ENCODE data around the gene OR9K2.
A peak's percentile ranks its signal among the peaks of the same experiment; 100 is the strongest.

The OR9K2 gene, protein sequence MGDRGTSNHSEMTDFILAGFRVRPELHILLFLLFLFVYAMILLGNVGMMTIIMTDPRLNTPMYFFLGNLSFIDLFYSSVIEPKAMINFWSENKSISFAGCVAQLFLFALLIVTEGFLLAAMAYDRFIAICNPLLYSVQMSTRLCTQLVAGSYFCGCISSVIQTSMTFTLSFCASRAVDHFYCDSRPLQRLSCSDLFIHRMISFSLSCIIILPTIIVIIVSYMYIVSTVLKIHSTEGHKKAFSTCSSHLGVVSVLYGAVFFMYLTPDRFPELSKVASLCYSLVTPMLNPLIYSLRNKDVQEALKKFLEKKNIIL

DNA sequence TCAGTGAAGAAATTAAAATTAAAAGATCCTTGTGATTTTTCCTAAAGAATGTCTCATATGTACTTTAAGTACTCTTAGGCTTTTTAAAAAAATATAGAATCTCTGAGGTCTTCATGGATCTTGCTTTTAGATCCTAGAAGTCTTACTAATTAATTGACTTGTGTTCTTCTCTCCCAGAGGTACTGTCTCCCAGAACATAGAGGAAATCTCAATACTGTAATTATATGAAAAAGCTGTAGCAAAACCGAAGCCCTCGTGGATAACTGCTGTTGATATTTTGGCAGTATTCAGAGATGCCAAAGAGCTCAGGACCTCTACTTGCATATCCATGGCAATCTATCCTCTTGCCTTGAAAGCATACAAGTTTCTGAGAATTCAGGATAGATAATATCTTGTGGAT, at the start of gene OR9K2:
OR9K2 (plus strand) TSS at position 301 of the 400 bp plus-strand sequence. CDS start 3,429 bp downstream, outside the sequence.
- no peak for DNase-seq (ENCODE audit: low read depth)
- no peak within 1 kb of the TSS for H3K4me3 ChIP-seq (ENCODE audit: low read depth, low read length)
- TF ChIP-seq, protein P1, sequence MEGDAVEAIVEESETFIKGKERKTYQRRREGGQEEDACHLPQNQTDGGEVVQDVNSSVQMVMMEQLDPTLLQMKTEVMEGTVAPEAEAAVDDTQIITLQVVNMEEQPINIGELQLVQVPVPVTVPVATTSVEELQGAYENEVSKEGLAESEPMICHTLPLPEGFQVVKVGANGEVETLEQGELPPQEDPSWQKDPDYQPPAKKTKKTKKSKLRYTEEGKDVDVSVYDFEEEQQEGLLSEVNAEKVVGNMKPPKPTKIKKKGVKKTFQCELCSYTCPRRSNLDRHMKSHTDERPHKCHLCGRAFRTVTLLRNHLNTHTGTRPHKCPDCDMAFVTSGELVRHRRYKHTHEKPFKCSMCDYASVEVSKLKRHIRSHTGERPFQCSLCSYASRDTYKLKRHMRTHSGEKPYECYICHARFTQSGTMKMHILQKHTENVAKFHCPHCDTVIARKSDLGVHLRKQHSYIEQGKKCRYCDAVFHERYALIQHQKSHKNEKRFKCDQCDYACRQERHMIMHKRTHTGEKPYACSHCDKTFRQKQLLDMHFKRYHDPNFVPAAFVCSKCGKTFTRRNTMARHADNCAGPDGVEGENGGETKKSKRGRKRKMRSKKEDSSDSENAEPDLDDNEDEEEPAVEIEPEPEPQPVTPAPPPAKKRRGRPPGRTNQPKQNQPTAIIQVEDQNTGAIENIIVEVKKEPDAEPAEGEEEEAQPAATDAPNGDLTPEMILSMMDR (IDR thresholded peaks at IDR 0.05; ENCODE audit: low read depth, low read length, missing control alignments), result no peak

- no peak overlapping the region for H3K4me3 ChIP-seq (ENCODE audit: low read depth, low read length)
- DNase-seq (ENCODE audit: low read depth), result no peak
- TF ChIP-seq, protein P1 (IDR thresholded peaks at IDR 0.05; ENCODE audit: low read depth, low read length, missing control alignments), result peak; percentile 3
These were observed 33.6 kb upstream of the OR9K2 start for GRCh38 chr12:55092579-55092978.

- H3K4me3 ChIP-seq (ENCODE audit: low read depth, low read length), result no peak overlapping the region
- DNase-seq (ENCODE audit: low read depth), result no peak
- TF ChIP-seq, protein P1 (IDR thresholded peaks at IDR 0.05; ENCODE audit: low read depth, low read length, missing control alignments), result no peak
These were observed 13.8 kb upstream of the OR9K2 start for GRCh38 chr12:55112378-55112875.

DNA sequence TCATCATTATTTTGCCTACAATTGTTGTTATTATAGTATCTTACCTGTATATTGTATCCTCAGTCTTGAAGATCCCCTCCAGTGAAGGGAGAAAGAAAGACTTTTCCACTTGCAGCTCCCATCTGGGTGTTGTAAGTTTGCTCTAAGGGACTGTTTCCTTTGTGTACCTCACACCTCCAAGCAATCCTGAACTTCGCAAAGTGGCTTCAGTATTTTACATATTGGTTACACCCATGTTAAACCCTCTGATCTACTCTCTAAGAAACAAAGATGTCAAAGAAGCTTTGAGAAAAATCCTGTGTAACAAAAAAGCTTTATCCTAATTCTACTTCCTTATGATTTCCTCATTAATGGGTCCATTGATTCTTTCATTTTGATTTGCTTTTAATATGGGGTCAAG, 10.1 kb upstream of the OR9K2 start:
- TF ChIP-seq, protein P1 (IDR thresholded peaks at IDR 0.05; ENCODE audit: low read depth, low read length, missing control alignments), result no peak
- no peak overlapping the region for H3K4me3 ChIP-seq (ENCODE audit: low read depth, low read length)
- no peak for DNase-seq (ENCODE audit: low read depth)

- DNase-seq (ENCODE audit: low read depth), result no peak
- TF ChIP-seq, protein P1 (IDR thresholded peaks at IDR 0.05; ENCODE audit: low read depth, low read length, missing control alignments), result peak; percentile 26
- no peak overlapping the region for H3K4me3 ChIP-seq (ENCODE audit: low read depth, low read length)
These were observed 6.6 kb downstream of the OR9K2 start for GRCh38 chr12:55132816-55133215.

DNA sequence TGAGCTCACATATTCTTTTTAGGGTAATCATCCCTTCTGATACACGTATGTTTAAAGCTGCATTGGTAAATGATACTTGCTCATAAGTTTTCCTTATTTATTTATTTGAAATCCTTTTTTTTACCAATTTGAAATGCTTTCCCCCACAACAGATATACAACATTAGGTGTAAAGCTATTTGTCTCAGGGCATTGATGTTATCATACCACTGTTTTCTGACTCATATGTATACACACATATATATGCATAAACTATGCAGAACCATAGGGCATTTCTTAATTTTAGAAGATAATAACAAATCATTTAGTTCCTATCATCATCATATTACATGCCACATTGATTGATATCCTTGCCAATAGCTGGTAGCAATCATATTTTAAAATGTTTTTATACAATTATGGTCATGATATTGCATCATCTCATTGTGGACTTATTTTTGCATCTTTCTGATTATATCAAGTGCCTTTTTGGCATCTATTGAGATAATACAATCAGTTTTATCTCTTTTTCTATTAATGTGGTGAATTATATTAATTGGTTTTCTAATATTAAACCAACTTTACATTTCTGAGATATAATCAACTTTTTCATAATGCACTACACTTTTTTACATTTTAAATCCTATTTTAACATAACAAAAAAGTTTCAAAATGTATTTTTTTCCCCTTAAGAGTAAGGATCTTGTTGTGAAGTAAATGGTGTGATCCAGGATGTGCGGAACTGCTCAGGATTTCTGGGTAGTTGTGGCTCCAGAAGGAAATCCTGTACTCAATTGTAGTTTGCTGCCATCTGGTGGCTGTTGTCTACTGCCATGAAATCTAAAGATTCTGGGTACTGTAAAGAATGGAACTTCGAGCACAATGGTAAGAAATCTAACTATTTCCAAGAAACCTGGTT, 16.7 kb downstream of the OR9K2 start:
- peak; percentile 25 for DNase-seq (ENCODE audit: low read depth)
- no peak overlapping the region for H3K4me3 ChIP-seq (ENCODE audit: low read depth, low read length)
- TF ChIP-seq, protein P1 (IDR thresholded peaks at IDR 0.05; ENCODE audit: low read depth, low read length, missing control alignments), result peak; percentile 72

All from GM12864 (cell line).